Body of pancreas (tissue), 4 donors: ENCODE results near the gene PSME4. TPM values are rescaled to one million over a fixed set of nuclear protein-coding genes. Genes with fewer than 3 reads are reported as not detected.
A peak's percentile ranks its signal among the peaks of the same experiment; 100 is the strongest.

Experiments
- ATAC-seq: fragments of 150-250 bp; one replicate; pipeline ENCODE4 v1.9.1; 2016
- DNase-seq, 4 donors: peaks; one replicate each; pipeline ENCODE4 v3.0.0-alpha.2; 2019
- H3K27ac ChIP-seq, 4 donors: fragments of 200-600 bp; sonication (generic); 1 replicate in 3 of 4; 2 replicates in 1 of 4; pipeline versions ENCODE4 v1.5.1 to v1.6.1; 2016 to 2019; ENCODE audit warnings: mild to moderate bottlenecking in 1 of 4, mixed read lengths in 1 of 4, moderate library complexity in 1 of 4
- H3K27me3 ChIP-seq, 2 donors: fragments of 200-600 bp; sonication (generic); one replicate each; pipeline ENCODE4 v1.6.0; 2016; ENCODE audit warnings: mild to moderate bottlenecking in 1 of 2
- H3K36me3 ChIP-seq, 2 donors: fragments of 200-600 bp; sonication (generic); replicated peaks in 1 of 2; 2 replicates each; pipeline ENCODE4 v1.5.1; 2016; ENCODE audit warnings: low read depth in 2 of 2; ENCODE audit not compliant: insufficient read depth in 1 of 2
- H3K4me1 ChIP-seq: fragments of 200-600 bp; sonication (generic); one replicate; pipeline ENCODE4 v1.6.0; 2016
- H3K4me3 ChIP-seq, 2 donors: fragments of 200-600 bp; sonication (generic); 1 replicate in 1 of 2; 2 replicates in 1 of 2; pipeline ENCODE4 v1.5.1; 2016 to 2019
- H3K9me3 ChIP-seq, 3 donors: fragments of 200-600 bp; sonication (generic); 1 replicate in 2 of 3; 2 replicates in 1 of 3; pipeline ENCODE4 v1.5.1; 2016
- POLR2A ChIP-seq, 3 donors: fragments of 450-650 bp; IDR thresholded peaks; one replicate each; pipeline ENCODE4 v1.6.1; 2016; ENCODE audit warnings: antibody characterized with exemption in 3 of 3, mild to moderate bottlenecking in 2 of 3
- WGBS, 2 donors: methylation state at CpG; one replicate each; pipeline ENCODE4 v1.1.5; 2017; 5-methylcytosine and 5-hydroxymethylcytosine counted together
- intact Hi-C: fragments of 100-400 bp; cut with DNase I; formaldehyde crosslinking; loops from one replicate; pipeline ENCODE4 v1.15.1; 2023
- total RNA-seq, 2 donors: library from RNA; depleted of rRNA; stranded (reverse); fragments of >200 nt; gene quantifications; one replicate each; pipeline ENCODE4 v1.1.0, GENCODE V29; 2016
- TF ChIP-seq, protein P1 (sequence below), 7 experiments: fragments of 450-650 bp in 4 of 7; fragments of 200-600 bp in 3 of 7; sonication (generic) in 3 of 7; IDR thresholded peaks; one replicate each; pipeline ENCODE4 v1.5.1; 2016 to 2019; ENCODE audit warnings: antibody characterized with exemption in 7 of 7

Gene PSME4, protein sequence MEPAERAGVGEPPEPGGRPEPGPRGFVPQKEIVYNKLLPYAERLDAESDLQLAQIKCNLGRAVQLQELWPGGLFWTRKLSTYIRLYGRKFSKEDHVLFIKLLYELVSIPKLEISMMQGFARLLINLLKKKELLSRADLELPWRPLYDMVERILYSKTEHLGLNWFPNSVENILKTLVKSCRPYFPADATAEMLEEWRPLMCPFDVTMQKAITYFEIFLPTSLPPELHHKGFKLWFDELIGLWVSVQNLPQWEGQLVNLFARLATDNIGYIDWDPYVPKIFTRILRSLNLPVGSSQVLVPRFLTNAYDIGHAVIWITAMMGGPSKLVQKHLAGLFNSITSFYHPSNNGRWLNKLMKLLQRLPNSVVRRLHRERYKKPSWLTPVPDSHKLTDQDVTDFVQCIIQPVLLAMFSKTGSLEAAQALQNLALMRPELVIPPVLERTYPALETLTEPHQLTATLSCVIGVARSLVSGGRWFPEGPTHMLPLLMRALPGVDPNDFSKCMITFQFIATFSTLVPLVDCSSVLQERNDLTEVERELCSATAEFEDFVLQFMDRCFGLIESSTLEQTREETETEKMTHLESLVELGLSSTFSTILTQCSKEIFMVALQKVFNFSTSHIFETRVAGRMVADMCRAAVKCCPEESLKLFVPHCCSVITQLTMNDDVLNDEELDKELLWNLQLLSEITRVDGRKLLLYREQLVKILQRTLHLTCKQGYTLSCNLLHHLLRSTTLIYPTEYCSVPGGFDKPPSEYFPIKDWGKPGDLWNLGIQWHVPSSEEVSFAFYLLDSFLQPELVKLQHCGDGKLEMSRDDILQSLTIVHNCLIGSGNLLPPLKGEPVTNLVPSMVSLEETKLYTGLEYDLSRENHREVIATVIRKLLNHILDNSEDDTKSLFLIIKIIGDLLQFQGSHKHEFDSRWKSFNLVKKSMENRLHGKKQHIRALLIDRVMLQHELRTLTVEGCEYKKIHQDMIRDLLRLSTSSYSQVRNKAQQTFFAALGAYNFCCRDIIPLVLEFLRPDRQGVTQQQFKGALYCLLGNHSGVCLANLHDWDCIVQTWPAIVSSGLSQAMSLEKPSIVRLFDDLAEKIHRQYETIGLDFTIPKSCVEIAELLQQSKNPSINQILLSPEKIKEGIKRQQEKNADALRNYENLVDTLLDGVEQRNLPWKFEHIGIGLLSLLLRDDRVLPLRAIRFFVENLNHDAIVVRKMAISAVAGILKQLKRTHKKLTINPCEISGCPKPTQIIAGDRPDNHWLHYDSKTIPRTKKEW (N-terminal part only)
- 10 to 100 TPM; 19.1 to 28.0 TPM for total RNA-seq

DNA sequence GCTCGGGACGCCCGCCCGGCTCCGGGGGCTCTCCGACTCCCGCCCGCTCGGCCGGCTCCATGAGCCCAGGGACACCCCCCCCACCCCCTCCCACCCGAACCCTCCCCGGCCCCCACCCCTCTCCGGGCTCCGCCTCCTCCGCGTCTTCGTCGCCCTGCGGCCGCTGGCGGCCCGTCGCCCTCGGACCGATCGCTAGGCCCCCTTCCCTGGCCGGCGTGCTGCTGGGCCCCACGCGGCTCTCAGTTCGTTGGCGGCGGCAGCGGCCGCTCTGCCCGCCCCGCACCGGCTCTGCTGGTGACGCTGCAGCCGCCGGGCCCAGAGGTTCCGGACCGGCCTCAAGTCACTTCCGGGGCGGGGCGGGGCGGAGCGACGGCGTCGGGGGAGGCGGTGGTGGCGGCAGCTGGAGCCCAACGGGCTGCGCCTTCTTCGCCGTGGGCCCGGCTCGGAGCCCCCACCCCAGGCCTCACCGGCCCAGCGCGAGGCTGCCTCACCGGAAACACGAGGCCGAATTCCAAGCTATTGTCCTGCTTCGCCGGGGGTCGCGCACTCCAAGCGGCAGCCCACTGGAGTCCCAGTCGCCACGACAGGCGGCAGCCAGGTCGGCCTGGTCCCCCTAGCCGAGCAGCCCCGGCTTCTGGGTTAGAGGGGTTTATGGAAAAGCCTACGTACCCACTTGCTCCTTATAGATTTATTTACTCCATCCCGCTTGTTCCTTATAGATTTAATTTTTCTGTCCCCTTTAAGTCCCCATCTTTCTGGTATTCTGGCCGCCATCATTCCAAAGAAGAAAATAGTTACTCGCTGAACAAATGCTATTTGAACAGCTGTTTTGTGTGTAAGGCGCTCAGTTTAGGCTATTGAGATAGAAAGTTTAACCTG, at the start of gene PSME4:
Gene PSME4, minus strand, starts transcription at position 270 of the 879 bp plus-strand sequence. Its CDS starts 209 bp downstream, at position 61.
- intact Hi-C loops, result no loop called here
- TF ChIP-seq POLR2A (IDR thresholded peaks at IDR 0.05), result peak; percentile 90 to 95 (median 95)
- TF ChIP-seq, protein P1, sequence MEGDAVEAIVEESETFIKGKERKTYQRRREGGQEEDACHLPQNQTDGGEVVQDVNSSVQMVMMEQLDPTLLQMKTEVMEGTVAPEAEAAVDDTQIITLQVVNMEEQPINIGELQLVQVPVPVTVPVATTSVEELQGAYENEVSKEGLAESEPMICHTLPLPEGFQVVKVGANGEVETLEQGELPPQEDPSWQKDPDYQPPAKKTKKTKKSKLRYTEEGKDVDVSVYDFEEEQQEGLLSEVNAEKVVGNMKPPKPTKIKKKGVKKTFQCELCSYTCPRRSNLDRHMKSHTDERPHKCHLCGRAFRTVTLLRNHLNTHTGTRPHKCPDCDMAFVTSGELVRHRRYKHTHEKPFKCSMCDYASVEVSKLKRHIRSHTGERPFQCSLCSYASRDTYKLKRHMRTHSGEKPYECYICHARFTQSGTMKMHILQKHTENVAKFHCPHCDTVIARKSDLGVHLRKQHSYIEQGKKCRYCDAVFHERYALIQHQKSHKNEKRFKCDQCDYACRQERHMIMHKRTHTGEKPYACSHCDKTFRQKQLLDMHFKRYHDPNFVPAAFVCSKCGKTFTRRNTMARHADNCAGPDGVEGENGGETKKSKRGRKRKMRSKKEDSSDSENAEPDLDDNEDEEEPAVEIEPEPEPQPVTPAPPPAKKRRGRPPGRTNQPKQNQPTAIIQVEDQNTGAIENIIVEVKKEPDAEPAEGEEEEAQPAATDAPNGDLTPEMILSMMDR (IDR thresholded peaks at IDR 0.05), result no peak
- peak within 1 kb of the TSS; percentile 63 to 93 for H3K4me3 ChIP-seq
- peak; percentile 95 to 96 (median 96) for DNase-seq
- H3K4me1 ChIP-seq, result peaks cover 41% of the 10 kb centered on the region
- H3K27ac ChIP-seq, result peak within 1 kb of the TSS; percentile 93 to 97 (median 96)
- ATAC-seq, result peak; percentile 96
- no peaks in the 10 kb centered on the region for H3K27me3 ChIP-seq
- H3K36me3 ChIP-seq, result peaks cover 6 to 7% of the 10 kb centered on the region in 2 donors
- WGBS, 2 donors, result 0% methylated on average over 17 to 68 of the region's 81 CpGs
- H3K9me3 ChIP-seq, result no peaks in the 10 kb centered on the region

DNA sequence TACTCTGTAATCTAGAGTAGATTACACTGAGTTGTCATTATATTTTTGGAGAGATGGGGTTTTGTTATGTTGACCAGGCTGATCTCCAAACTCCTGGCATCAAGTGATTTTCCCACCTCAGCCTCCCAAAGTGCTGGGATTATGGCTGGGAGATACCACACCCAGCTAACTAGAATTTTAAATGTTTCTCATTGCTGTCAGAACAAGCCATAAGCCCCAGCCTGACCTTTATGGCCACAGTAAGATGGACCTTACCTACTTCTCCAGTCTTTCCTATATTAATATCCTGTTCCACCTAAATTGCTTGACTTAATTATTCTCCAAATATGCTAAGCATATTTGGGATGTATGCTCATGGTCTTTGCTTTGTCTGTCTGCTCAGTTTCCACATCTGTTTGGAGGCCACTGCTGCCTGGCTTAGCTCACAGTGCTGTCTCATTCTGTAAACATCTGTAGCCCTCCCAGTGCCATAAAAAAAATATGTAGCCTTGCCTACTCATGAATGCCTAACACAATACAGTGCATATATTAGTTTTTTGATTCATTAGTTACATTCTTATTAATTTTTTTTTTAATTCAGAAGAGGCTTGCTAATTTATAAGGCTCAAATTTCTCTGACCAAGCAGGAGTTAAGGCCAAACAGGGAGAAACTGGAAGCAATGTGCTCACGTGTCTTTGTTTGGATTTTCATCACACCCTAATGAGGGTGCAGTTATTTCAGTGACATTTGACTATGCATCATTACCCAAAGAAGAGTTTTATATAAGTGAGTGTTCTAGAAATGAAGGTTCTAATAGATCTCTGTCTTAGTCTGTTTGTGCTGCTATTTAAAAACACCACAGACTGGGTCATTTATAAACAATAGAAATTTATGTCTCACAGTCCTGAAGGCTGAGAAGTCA, 45.3 kb upstream of the PSME4 start:
- intact Hi-C loops, result no loop called here
- Histone ChIP-seq H3K9me3 (no peaks in the 10 kb centered on the region), H3K4me1 (no peaks in the 10 kb centered on the region), H3K4me3 (no peak overlapping the region), H3K36me3 (no peaks in the 10 kb centered on the region), H3K27ac (no peak overlapping the region), H3K27me3 (no peaks in the 10 kb centered on the region)
- TF ChIP-seq, protein P1 (IDR thresholded peaks at IDR 0.05), result no peak
- TF ChIP-seq POLR2A (IDR thresholded peaks at IDR 0.05), result no peak
- ATAC-seq, result peak; percentile 38
- DNase-seq, result peak in 1 of 4 donors; percentile 3
- 48% methylated on average over 1 of the region's 1 CpG for WGBS, 2 donors

DNA sequence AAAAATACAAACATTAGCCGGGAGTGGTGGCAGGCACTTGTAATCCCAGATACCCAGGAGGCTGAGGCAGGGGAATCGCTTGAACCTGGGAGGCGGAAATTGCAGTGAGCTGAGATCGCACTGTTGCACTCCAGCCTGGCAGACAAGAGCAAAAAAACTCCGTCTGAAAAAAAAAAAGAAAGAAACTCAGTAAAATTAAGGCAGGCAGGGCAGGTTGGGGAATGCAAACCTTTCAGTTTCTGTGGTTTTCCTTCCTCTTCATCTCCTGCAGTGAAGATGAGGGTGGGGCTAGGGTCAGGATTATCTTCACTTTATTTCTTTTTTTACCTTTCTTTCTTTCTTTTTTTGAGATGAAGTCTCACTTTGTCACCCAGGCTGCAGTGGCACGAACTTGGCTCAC, 43.2 kb upstream of the PSME4 start:
- TF ChIP-seq POLR2A (IDR thresholded peaks at IDR 0.05), result no peak
- H3K36me3 ChIP-seq, result no peaks in the 10 kb centered on the region
- 67 to 75% methylated on average over 6 of the region's 6 CpGs for WGBS, 2 donors
- no peaks in the 10 kb centered on the region for H3K9me3 ChIP-seq
- intact Hi-C loops, result no loop called here
- DNase-seq (no peak), ATAC-seq (no peak)
- H3K4me3 ChIP-seq, result no peak overlapping the region
- no peaks in the 10 kb centered on the region for H3K4me1 ChIP-seq
- no peak overlapping the region for H3K27ac ChIP-seq
- H3K27me3 ChIP-seq, result no peaks in the 10 kb centered on the region

DNA sequence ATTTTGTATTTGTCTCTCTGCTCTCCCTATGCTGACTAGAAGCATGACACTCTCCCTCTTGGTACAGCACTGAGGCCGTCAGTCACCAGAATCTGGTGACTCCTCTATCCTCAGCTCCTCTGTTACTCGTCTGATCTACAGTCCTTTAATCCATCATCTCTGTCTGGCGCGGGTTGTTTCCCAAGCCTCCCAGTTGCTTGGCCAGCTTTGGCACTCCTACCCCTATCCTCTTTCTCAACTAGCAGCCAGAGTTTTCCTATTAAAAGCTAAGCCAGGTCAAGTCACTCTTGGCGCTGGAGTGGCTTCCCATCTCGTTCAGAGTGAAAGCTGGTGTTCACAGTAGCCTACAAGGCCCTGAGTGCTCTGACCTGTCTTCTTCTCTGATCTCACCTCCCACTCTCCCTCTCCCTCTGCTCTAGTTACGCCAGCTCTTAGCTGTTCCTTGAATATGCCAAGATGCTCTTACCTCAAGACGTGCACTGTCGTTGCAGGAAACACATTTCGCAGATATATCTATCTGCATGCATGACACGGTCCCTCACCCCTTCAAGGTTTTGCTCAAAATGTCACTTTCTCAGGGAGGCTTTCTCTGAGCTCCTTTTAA, 41.8 kb upstream of the PSME4 start:
- ATAC-seq (no peak), DNase-seq (no peak)
- no peaks in the 10 kb centered on the region for H3K27me3 ChIP-seq
- TF ChIP-seq POLR2A (IDR thresholded peaks at IDR 0.05), result no peak
- TF ChIP-seq, protein P1 (IDR thresholded peaks at IDR 0.05), result no peak
- H3K4me3 ChIP-seq, result no peak overlapping the region
- 85 to 93% methylated on average over 11 of the region's 11 CpGs for WGBS, 2 donors
- H3K9me3 ChIP-seq, result no peaks in the 10 kb centered on the region
- intact Hi-C loops, result no loop called here
- no peaks in the 10 kb centered on the region for H3K36me3 ChIP-seq
- no peak overlapping the region for H3K27ac ChIP-seq
- H3K4me1 ChIP-seq, result no peaks in the 10 kb centered on the region
